IMR-90 (cell line): Measurements from ENCODE around the gene MRPS25. TPM values are rescaled to one million over a fixed set of nuclear protein-coding genes. Genes with fewer than 3 reads are reported as not detected.

Experiments used
- ATAC-seq: fragments of 200-7000 bp; cut with Tn5 transposase; 2 replicates; pipeline ENCODE4 v1.9.1; 2020; ENCODE audit warnings: low read depth, mild to moderate bottlenecking, moderate library complexity
- BruUV-seq: library from RNA; stranded (reverse); fragments of 400-500 nt; replicated peaks from 2 replicates; lab custom pipeline; 2021; lab: Mats Ljungman, UMichigan
- CTCF ChIA-PET: fragments of 300-600 bp; formaldehyde crosslinking; extraction: SDS; loops from one replicate; lab custom pipeline; 2021; ENCODE audit warnings: antibody characterized with exemption; lab: Yijun Ruan, JAX
- POLR2A ChIA-PET: fragments of 300-600 bp; sonication (Branson Sonifier 250); formaldehyde crosslinking; loops from one replicate; lab custom pipeline; 2022; ENCODE audit warnings: antibody characterized with exemption; ENCODE audit not compliant: unreplicated experiment; lab: Charles Lee
- DNase-seq: peaks from one replicate; pipeline ENCODE4 v3.0.0; 2013
- H2AFZ ChIP-seq: replicated peaks from 2 replicates; pipeline ENCODE3; 2013; ENCODE audit warnings: low read length, mild to moderate bottlenecking; ENCODE audit not compliant: poor library complexity
- H2AK5ac ChIP-seq: 2 replicates; pipeline ENCODE4 v1.6.1; 2013; ENCODE audit warnings: low read depth, low read length, inconsistent platforms
- H2AK9ac ChIP-seq: replicated peaks from 2 replicates; pipeline ENCODE3; 2013; ENCODE audit warnings: mild to moderate bottlenecking, low read depth, low read length, moderate library complexity; ENCODE audit not compliant: poor library complexity
- H2BK120ac ChIP-seq: 2 replicates; pipeline ENCODE4 v1.6.1; 2013; ENCODE audit warnings: low read depth, low read length, inconsistent platforms
- H2BK15ac ChIP-seq: 3 replicates; pipeline ENCODE4 v1.6.1; 2013; ENCODE audit warnings: low read depth, low read length, inconsistent platforms
- H2BK20ac ChIP-seq: 2 replicates; pipeline ENCODE4 v1.6.1; 2013; ENCODE audit warnings: low read depth, mild to moderate bottlenecking, inconsistent platforms, low read length, moderate library complexity
- H2BK5ac ChIP-seq: 2 replicates; pipeline ENCODE4 v1.6.1; 2013; ENCODE audit warnings: mild to moderate bottlenecking, low read depth, low read length, inconsistent platforms; ENCODE audit not compliant: poor library complexity, severe bottlenecking
- H3K14ac ChIP-seq: replicated peaks from 2 replicates; pipeline ENCODE4 v1.6.1; 2013; ENCODE audit warnings: low read depth, low read length, inconsistent platforms
- H3K18ac ChIP-seq: 2 replicates; pipeline ENCODE4 v1.6.1; 2013; ENCODE audit warnings: low read depth, low read length, control low read depth
- H3K23ac ChIP-seq: 2 replicates; pipeline ENCODE4 v1.6.1; 2013; ENCODE audit warnings: low read depth, low read length, inconsistent platforms
- H3K27ac ChIP-seq: 2 replicates; pipeline ENCODE4 v1.5.1; 2013; ENCODE audit warnings: mild to moderate bottlenecking, control low read depth, low read length; ENCODE audit not compliant: insufficient read depth
- H3K27me3 ChIP-seq: 2 replicates; pipeline ENCODE4 v1.6.1; 2013; ENCODE audit warnings: low read length; ENCODE audit not compliant: control insufficient read depth, insufficient read depth
- H3K36me3 ChIP-seq: 2 replicates; pipeline ENCODE4 v1.6.1; 2013; ENCODE audit warnings: low read length, mixed read lengths; ENCODE audit not compliant: control insufficient read depth, insufficient read depth
- H3K4ac ChIP-seq: 2 replicates; pipeline ENCODE4 v1.6.1; 2013; ENCODE audit warnings: low read depth, low read length, inconsistent platforms
- H3K4me1 ChIP-seq: 2 replicates; pipeline ENCODE4 v1.6.1; 2013; ENCODE audit warnings: low read length, mixed read lengths; ENCODE audit not compliant: control insufficient read depth, insufficient read depth
- H3K4me2 ChIP-seq: 2 replicates; pipeline ENCODE4 v1.6.1; 2013; ENCODE audit warnings: low read depth, mild to moderate bottlenecking, control low read depth, low read length, moderate library complexity
- H3K4me3 ChIP-seq: 2 replicates; pipeline ENCODE4 v1.5.1; 2013; ENCODE audit warnings: low read depth, mild to moderate bottlenecking, control low read depth, low read length, moderate library complexity; ENCODE audit not compliant: insufficient read depth
- H3K56ac ChIP-seq: 2 replicates; pipeline ENCODE4 v1.6.1; 2013; ENCODE audit warnings: low read length, inconsistent platforms; ENCODE audit not compliant: insufficient read depth; ENCODE audit errors: extremely low read depth
- H3K79me1 ChIP-seq, 2 experiments: 2 replicates each; pipeline ENCODE4 v1.6.1; 2013; ENCODE audit warnings: low read length in 2 of 2, inconsistent platforms in 1 of 2, low read depth in 1 of 2
- H3K9ac ChIP-seq: 2 replicates; pipeline ENCODE4 v1.6.1; 2013; ENCODE audit warnings: low read depth, low read length, control low read depth
- H3K9me1 ChIP-seq: 2 replicates; pipeline ENCODE4 v1.6.1; 2013; ENCODE audit warnings: low read length, inconsistent platforms; ENCODE audit not compliant: insufficient read depth
- H3K9me3 ChIP-seq: 2 replicates; pipeline ENCODE4 v1.6.1; 2013; ENCODE audit warnings: low read length; ENCODE audit not compliant: control insufficient read depth, insufficient read depth
- H4K20me1 ChIP-seq: 2 replicates; pipeline ENCODE4 v1.6.1; 2013; ENCODE audit warnings: low read length, inconsistent platforms; ENCODE audit not compliant: insufficient read depth
- H4K5ac ChIP-seq: 2 replicates; pipeline ENCODE4 v1.6.1; 2013; ENCODE audit warnings: mild to moderate bottlenecking, low read depth, low read length, control low read depth
- H4K8ac ChIP-seq, 2 experiments: 2 replicates each; pipeline ENCODE4 v1.6.1; 2013; ENCODE audit warnings: low read depth in 2 of 2, low read length in 2 of 2, control low read depth in 1 of 2, inconsistent platforms in 1 of 2
- H4K91ac ChIP-seq: 2 replicates; pipeline ENCODE4 v1.6.1; 2013; ENCODE audit warnings: low read depth, low read length, inconsistent platforms; ENCODE audit not compliant: insufficient read depth
- BHLHE40 ChIP-seq: fragments of 150-350 bp; IDR thresholded peaks from 2 replicates; pipeline ENCODE4 v1.6.1; 2016; ENCODE audit warnings: mild to moderate bottlenecking, low read depth, low read length
- CEBPB ChIP-seq: IDR thresholded peaks from 2 replicates; pipeline ENCODE4 v1.6.1; 2012; ENCODE audit warnings: low read depth, low read length, improper control_type of control experiment
- CHD1 ChIP-seq: IDR thresholded peaks from 2 replicates; pipeline ENCODE4 v1.6.1; 2012; ENCODE audit warnings: low read depth, low read length, improper control_type of control experiment
- CTCF ChIP-seq: conservative IDR thresholded peaks from 2 replicates; pipeline ENCODE4 v1.5.1; 2012; ENCODE audit warnings: mild to moderate bottlenecking, low read depth, low read length, improper control_type of control experiment
- ELK1 ChIP-seq: fragments of 150-350 bp; IDR thresholded peaks from 2 replicates; pipeline ENCODE4 v1.6.1; 2016; ENCODE audit warnings: low read depth, mild to moderate bottlenecking, low read length, moderate library complexity, borderline replicate concordance
- FOS ChIP-seq: fragments of 150-350 bp; IDR thresholded peaks from 2 replicates; pipeline ENCODE4 v1.6.1; 2016; ENCODE audit warnings: low read depth, low read length
- MAFK ChIP-seq: IDR thresholded peaks from 2 replicates; pipeline ENCODE4 v1.6.1; 2012; ENCODE audit warnings: low read depth, low read length, improper control_type of control experiment
- MAZ ChIP-seq: IDR thresholded peaks from 2 replicates; pipeline ENCODE4 v1.6.1; 2012; ENCODE audit warnings: low read depth, mild to moderate bottlenecking, low read length, improper control_type of control experiment, moderate library complexity, borderline replicate concordance
- MXI1 ChIP-seq: IDR thresholded peaks from 2 replicates; pipeline ENCODE4 v1.6.1; 2012; ENCODE audit warnings: low read depth, mild to moderate bottlenecking, low read length, moderate library complexity, borderline replicate concordance
- NFE2L2 ChIP-seq: fragments of 150-350 bp; IDR thresholded peaks from 2 replicates; pipeline ENCODE4 v1.6.1; 2016; ENCODE audit warnings: low read depth, mild to moderate bottlenecking, low read length
- POLR2A ChIP-seq: IDR thresholded peaks from 2 replicates; pipeline ENCODE4 v1.6.1; 2012; ENCODE audit warnings: mild to moderate bottlenecking, low read depth, low read length
- RAD21 ChIP-seq: IDR thresholded peaks from 2 replicates; pipeline ENCODE4 v1.6.1; 2012; ENCODE audit warnings: low read length, improper control_type of control experiment
- RCOR1 ChIP-seq: IDR thresholded peaks from 2 replicates; pipeline ENCODE4 v1.6.1; 2012; ENCODE audit warnings: mild to moderate bottlenecking, low read length, improper control_type of control experiment; ENCODE audit not compliant: insufficient replicate concordance
- RFX5 ChIP-seq: IDR thresholded peaks from 2 replicates; pipeline ENCODE4 v1.8.0; 2012; ENCODE audit warnings: low read depth, mild to moderate bottlenecking, low read length, moderate library complexity
- SMC3 ChIP-seq: fragments of 150-350 bp; IDR thresholded peaks from 2 replicates; pipeline ENCODE4 v1.6.1; 2016; ENCODE audit warnings: low read depth, mild to moderate bottlenecking, antibody characterized with exemption, low read length, moderate library complexity
- WGBS, 2 experiments: methylation state at CpG; one replicate each; pipeline versions ENCODE4 v1.1.5 to v1.1.7; 2013; ENCODE audit warnings: missing lambda C conversion rate in 2 of 2; ENCODE audit not compliant: insufficient read length in 1 of 2; ENCODE audit errors: extremely low coverage in 2 of 2; 5-methylcytosine and 5-hydroxymethylcytosine counted together
- dilution Hi-C: fragments of 300-500 bp; cut with HindIII; formaldehyde crosslinking; loops from one replicate; pipeline ENCODE4 v1.14.3; 2018; ENCODE audit warnings: low sequenced_read_pairs; ENCODE audit not compliant: unreplicated experiment
- in situ Hi-C: fragments of 300-500 bp; cut with MboI; formaldehyde crosslinking; loops from 3 replicates; pipeline ENCODE4 v1.14.3; 2019; ENCODE audit warnings: low sequenced_read_pairs, inconsistent platforms, mixed read lengths
- intact Hi-C: fragments of 100-400 bp; cut with micrococcal nuclease; formaldehyde crosslinking; loops from 2 replicates; pipeline ENCODE4 v1.10.0; 2022
- polyA plus RNA-seq, 3 experiments: library from polyadenylated mRNA; depleted of rRNA; stranded (reverse); fragments of >200 nt; gene quantifications; 2 replicates each; pipeline ENCODE4 v1.2.3, GENCODE V29; 2012; ENCODE audit warnings: low replicate concordance in 1 of 3
- total RNA-seq: library from RNA; depleted of rRNA; stranded (reverse); fragments of >200 nt; gene quantifications from 2 replicates; pipeline ENCODE4 v1.2.3, GENCODE V29; 2012
- TF ChIP-seq, protein P1 (sequence below): fragments of 150-350 bp; IDR thresholded peaks from 2 replicates; pipeline ENCODE4 v1.6.1; 2017; ENCODE audit warnings: mild to moderate bottlenecking, antibody characterized with exemption, low read length, low read depth

Gene MRPS25
- total and polyA plus RNA-seq, 2 of the 4 experiments (the other 2 are of a cell fraction), result 9.0 to 20.8 TPM

DNA sequence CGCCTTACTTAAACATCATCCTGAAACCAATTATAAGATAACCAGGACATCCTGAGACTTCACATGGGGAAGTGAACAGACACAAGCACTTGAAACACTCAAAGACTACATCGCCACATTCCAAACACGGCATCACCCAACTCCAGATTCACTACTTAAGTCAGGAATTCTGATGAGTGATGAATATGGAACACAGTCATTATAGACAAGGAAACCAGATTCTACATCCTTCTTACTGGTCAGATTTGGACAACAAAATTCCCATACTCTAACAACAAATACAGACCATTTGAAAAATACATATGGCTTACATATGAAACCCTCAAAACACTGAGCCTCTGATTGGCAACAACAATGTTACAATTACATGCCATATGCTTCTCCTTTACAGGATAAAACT, 46.9 kb upstream of the MRPS25 start:
- H3K14ac ChIP-seq, result no peak overlapping the region
- no peak overlapping the region for H3K4ac ChIP-seq
- H3K27ac ChIP-seq, result no peak overlapping the region
- H4K8ac ChIP-seq, result no peak overlapping the region
- H3K4me2 ChIP-seq, result no peak overlapping the region
- H2BK20ac ChIP-seq, result no peak overlapping the region
- H2AK9ac ChIP-seq, result no peak overlapping the region
- H3K9me3 ChIP-seq, result peaks cover 4% of the 10 kb centered on the region; the same call in 1 of the 2 replicates
- H4K20me1 ChIP-seq, result no peaks in the 10 kb centered on the region
- H3K36me3 ChIP-seq, result no peaks in the 10 kb centered on the region
- H3K18ac ChIP-seq, result no peak overlapping the region
- BruUV-seq, result no TSS peak
- no peak overlapping the region for H4K91ac ChIP-seq
- no peaks in the 10 kb centered on the region for H3K4me1 ChIP-seq
- H3K23ac ChIP-seq, result no peak overlapping the region
- dilution Hi-C loops, result no loop called here
- no peak overlapping the region for H3K9ac ChIP-seq
- TF ChIP-seq RCOR1 (no peak), MAZ (no peak), MXI1 (no peak), SMC3 (no peak), POLR2A (no peak), BHLHE40 (no peak), CEBPB (no peak), RAD21 (no peak), MAFK (no peak), ELK1 (no peak), NFE2L2 (no peak), FOS (no peak), CHD1 (no peak), RFX5 (no peak), CTCF (no peak)
- TF ChIP-seq, protein P1, sequence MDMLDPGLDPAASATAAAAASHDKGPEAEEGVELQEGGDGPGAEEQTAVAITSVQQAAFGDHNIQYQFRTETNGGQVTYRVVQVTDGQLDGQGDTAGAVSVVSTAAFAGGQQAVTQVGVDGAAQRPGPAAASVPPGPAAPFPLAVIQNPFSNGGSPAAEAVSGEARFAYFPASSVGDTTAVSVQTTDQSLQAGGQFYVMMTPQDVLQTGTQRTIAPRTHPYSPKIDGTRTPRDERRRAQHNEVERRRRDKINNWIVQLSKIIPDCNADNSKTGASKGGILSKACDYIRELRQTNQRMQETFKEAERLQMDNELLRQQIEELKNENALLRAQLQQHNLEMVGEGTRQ, result no peak
- no CpG with 5 or more reads among the region's 3 CpGs for WGBS, 2 experiments
- POLR2A ChIA-PET, result no interaction called here
- H2AFZ ChIP-seq, result no peak overlapping the region
- intact Hi-C loops, result no loop called here
- no peak for ATAC-seq
- H2BK5ac ChIP-seq, result no peak overlapping the region
- H3K79me1 ChIP-seq, result no peaks in the 10 kb centered on the region
- in situ Hi-C loops, result loop anchor here (25.0 kb wide), 1 partner anchor 275 kb away; no protein-coding TSS in a partner anchor
- H3K9me1 ChIP-seq, result no peaks in the 10 kb centered on the region
- peaks cover 33% of the 10 kb centered on the region for H3K27me3 ChIP-seq
- H2BK15ac ChIP-seq, result no peak overlapping the region
- no peak for DNase-seq
- H2BK120ac ChIP-seq, result no peak overlapping the region
- H4K5ac ChIP-seq, result no peak overlapping the region
- H3K4me3 ChIP-seq, result no peak overlapping the region
- no peak overlapping the region for H3K56ac ChIP-seq
- no peak overlapping the region for H2AK5ac ChIP-seq
- CTCF ChIA-PET, result no interaction called here
